GM12878 (cell line): ENCODE measurements around the gene EPO. TPM values are rescaled to one million over a fixed set of nuclear protein-coding genes. Genes with fewer than 3 reads are reported as not detected.

ENCODE experiments used
- BMI1 ChIP-seq: fragments of 450-650 bp; IDR thresholded peaks from 2 replicates; pipeline ENCODE4 v1.6.1; 2016; ENCODE audit warnings: mild to moderate bottlenecking, moderate library complexity, borderline replicate concordance
- CBFB ChIP-seq: IDR thresholded peaks from 2 replicates; pipeline ENCODE4 v1.6.1; 2016; ENCODE audit warnings: antibody characterized with exemption, low read depth
- EED ChIP-seq: sonication (generic); IDR thresholded peaks from 2 replicates; pipeline ENCODE4 v1.6.1; 2016; ENCODE audit warnings: antibody characterized with exemption, low read depth
- EGR1 ChIP-seq, 2 experiments: IDR thresholded peaks; 1 replicate in 1 of 2; 2 replicates in 1 of 2; pipeline ENCODE4 v1.6.1; 2011 to 2012; ENCODE audit warnings: low read depth in 2 of 2, low read length in 2 of 2, borderline replicate concordance in 1 of 2, mild to moderate bottlenecking in 1 of 2, moderate library complexity in 1 of 2
- EZH2 ChIP-seq: IDR thresholded peaks from 2 replicates; pipeline ENCODE4 v1.6.1; 2012; ENCODE audit warnings: low read depth, mild to moderate bottlenecking, control low read depth, inconsistent platforms, low read length, borderline replicate concordance; ENCODE audit not compliant: control insufficient read depth
- GATAD2B ChIP-seq: fragments of 450-650 bp; conservative IDR thresholded peaks from 2 replicates; pipeline ENCODE4 v1.6.1; 2017; ENCODE audit warnings: low read depth, mild to moderate bottlenecking, moderate library complexity
- HDAC6 ChIP-seq: fragments of 200-600 bp; sonication (generic); IDR thresholded peaks from one replicate; pipeline ENCODE4 v1.8.0; 2017; ENCODE audit warnings: antibody characterized with exemption; ENCODE audit not compliant: unreplicated experiment
- NR2F1 ChIP-seq: fragments of 450-650 bp; conservative IDR thresholded peaks from 2 replicates; pipeline ENCODE4 v1.6.1; 2017; ENCODE audit warnings: mild to moderate bottlenecking
- RELA ChIP-seq: fragments of 450-650 bp; IDR thresholded peaks from 2 replicates; pipeline ENCODE4 v1.8.0; 2014; ENCODE audit warnings: borderline replicate concordance; ENCODE audit not compliant: partially characterized antibody
- SIN3A ChIP-seq: IDR thresholded peaks from 2 replicates; pipeline ENCODE4 v1.6.1; 2012; ENCODE audit warnings: low read depth, low read length, improper control_type of control experiment
- SPI1 ChIP-seq: IDR thresholded peaks from 2 replicates; pipeline ENCODE4 v1.6.1; 2011; ENCODE audit warnings: low read depth, mild to moderate bottlenecking, low read length, moderate library complexity, borderline replicate concordance; ENCODE audit not compliant: insufficient read depth
- SREBF1 ChIP-seq: IDR thresholded peaks from 2 replicates; pipeline ENCODE4 v1.6.1; 2012; ENCODE audit warnings: mild to moderate bottlenecking, low read length
- YBX1 ChIP-seq: fragments of 450-650 bp; IDR thresholded peaks from 2 replicates; pipeline ENCODE4 v1.6.1; 2016; ENCODE audit warnings: antibody characterized with exemption
- ZNF24 ChIP-seq: fragments of 450-650 bp; IDR thresholded peaks from 2 replicates; pipeline ENCODE4 v1.6.1; 2017; ENCODE audit warnings: antibody characterized with exemption, mild to moderate bottlenecking
- ZSCAN29 ChIP-seq: fragments of 450-650 bp; IDR thresholded peaks from 2 replicates; pipeline ENCODE4 v1.6.1; 2017; ENCODE audit warnings: mild to moderate bottlenecking, moderate library complexity
- polyA plus RNA-seq, 11 experiments: library from polyadenylated mRNA; depleted of rRNA in 4 of 11; unstranded in 6 of 11; stranded (reverse) in 5 of 11; fragments of >200 nt; fragmentation: Nextera tagmentation in 4 of 11; fragmentation: Illumina TruSeq in 1 of 11; extraction: Ambion mirVana in 4 of 11; extraction: Trizol in 1 of 11; gene quantifications; 1 replicate in 1 of 11; 2 replicates in 10 of 11; pipeline versions ENCODE4 v1.2.1 to v1.2.3, GENCODE V29; 2011 to 2016; ENCODE audit warnings: inconsistent platforms in 2 of 11, missing spikeins in 2 of 11, low read depth in 1 of 11
- total RNA-seq, 4 experiments: library from RNA; depleted of rRNA in 3 of 4; stranded (reverse); fragments of >200 nt in 3 of 4; fragmentation: Illumina TruSeq in 1 of 4; extraction: Trizol in 1 of 4; gene quantifications; 2 replicates each; pipeline versions ENCODE4 v1.2.1 to v1.2.3, GENCODE V29; 2013 to 2021
- TF ChIP-seq, protein P1 (sequence below): IDR thresholded peaks from 2 replicates; pipeline ENCODE4 v1.6.1; 2011; ENCODE audit warnings: low read depth, low read length, improper control_type of control experiment, borderline replicate concordance
- TF ChIP-seq, protein P2 (sequence below): fragments of 450-650 bp; conservative IDR thresholded peaks from 2 replicates; pipeline ENCODE4 v1.6.1; 2017; ENCODE audit warnings: mild to moderate bottlenecking, moderate library complexity
- TF ChIP-seq, protein P3 (sequence below): IDR thresholded peaks from 2 replicates; pipeline ENCODE4 v1.6.1; 2011; ENCODE audit warnings: borderline replicate concordance, low read depth, mild to moderate bottlenecking, moderate library complexity, mixed read lengths, low read length; ENCODE audit not compliant: insufficient read depth; ENCODE audit errors: extremely low read length
- TF ChIP-seq, protein P4 (sequence below): IDR thresholded peaks from 2 replicates; pipeline ENCODE4 v1.6.1; 2011; ENCODE audit warnings: low read depth, mild to moderate bottlenecking, low read length, moderate library complexity, borderline replicate concordance; ENCODE audit errors: extremely low read depth
- TF ChIP-seq, protein P5 (sequence below): IDR thresholded peaks from 2 replicates; pipeline ENCODE4 v1.6.1; 2012; ENCODE audit warnings: low read depth, low read length, improper control_type of control experiment

EPO gene
- total and polyA plus RNA-seq, 10 of the 15 experiments (the other 5 are each of a cell fraction or from before 2014, with no cell fraction given): 0.06 to 0.19 TPM; not detected in 8

DNA sequence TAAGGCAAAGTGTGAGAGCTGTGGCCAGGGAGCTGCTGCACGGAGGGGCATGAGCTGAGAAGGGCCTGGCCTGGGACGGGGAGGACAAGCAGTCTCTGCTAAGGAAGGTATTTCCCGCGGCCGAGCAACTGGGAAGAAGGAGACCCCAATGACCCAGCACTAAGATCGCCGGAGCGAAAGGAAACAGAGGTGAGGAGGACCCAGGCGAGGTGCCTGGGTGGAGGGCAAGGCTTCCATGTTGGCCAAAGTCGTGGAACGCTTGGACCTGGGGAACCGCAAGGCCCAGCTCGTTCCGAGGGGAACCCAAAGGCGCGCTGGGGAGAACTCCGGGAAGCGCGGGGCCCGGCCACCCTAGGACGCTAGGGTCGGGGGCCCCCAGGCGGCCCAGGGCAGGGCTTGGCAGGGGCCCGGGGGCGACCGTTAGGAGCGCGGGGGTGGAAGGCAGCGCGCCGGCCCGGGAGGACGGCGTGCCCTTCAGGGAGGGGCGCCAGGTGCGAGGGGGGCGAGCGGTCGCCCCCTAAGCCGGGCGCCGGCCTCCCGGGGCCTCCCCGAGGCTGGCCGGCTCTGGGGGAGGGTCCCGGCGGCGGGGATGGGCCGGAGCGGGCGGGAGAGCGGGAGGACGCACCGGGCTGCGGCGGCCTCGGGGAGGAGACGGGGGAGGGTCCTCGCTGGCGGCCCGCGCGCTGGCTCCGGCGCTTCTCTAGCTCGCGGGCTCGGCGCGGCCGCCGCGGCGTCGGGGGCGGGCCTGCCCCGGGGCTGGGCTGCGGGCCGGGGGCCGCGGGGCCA lies 26.8 kb upstream of the EPO start (continued):
- no peak for TF ChIP-seq CBFB
- no peak for TF ChIP-seq RELA
- TF ChIP-seq, protein P1, sequence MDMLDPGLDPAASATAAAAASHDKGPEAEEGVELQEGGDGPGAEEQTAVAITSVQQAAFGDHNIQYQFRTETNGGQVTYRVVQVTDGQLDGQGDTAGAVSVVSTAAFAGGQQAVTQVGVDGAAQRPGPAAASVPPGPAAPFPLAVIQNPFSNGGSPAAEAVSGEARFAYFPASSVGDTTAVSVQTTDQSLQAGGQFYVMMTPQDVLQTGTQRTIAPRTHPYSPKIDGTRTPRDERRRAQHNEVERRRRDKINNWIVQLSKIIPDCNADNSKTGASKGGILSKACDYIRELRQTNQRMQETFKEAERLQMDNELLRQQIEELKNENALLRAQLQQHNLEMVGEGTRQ: no peak
- TF ChIP-seq, protein P2, sequence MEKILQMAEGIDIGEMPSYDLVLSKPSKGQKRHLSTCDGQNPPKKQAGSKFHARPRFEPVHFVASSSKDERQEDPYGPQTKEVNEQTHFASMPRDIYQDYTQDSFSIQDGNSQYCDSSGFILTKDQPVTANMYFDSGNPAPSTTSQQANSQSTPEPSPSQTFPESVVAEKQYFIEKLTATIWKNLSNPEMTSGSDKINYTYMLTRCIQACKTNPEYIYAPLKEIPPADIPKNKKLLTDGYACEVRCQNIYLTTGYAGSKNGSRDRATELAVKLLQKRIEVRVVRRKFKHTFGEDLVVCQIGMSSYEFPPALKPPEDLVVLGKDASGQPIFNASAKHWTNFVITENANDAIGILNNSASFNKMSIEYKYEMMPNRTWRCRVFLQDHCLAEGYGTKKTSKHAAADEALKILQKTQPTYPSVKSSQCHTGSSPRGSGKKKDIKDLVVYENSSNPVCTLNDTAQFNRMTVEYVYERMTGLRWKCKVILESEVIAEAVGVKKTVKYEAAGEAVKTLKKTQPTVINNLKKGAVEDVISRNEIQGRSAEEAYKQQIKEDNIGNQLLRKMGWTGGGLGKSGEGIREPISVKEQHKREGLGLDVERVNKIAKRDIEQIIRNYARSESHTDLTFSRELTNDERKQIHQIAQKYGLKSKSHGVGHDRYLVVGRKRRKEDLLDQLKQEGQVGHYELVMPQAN: peak; percentile 46; the same call in 1 of the 2 replicates
- 0 out of 2 replicates have a peak, but pooled peaks have one; percentile 0 for TF ChIP-seq SIN3A
- peak in 1 of 2 experiments; percentile 53; a peak in 1 of 3 replicates for TF ChIP-seq EGR1 (IDR thresholded peaks at IDR 0.05; ENCODE audit: borderline replicate concordance in 1 of 2, low read depth in 2 of 2, low read length in 2 of 2)
- TF ChIP-seq SREBF1: no peak
- TF ChIP-seq, protein P3, sequence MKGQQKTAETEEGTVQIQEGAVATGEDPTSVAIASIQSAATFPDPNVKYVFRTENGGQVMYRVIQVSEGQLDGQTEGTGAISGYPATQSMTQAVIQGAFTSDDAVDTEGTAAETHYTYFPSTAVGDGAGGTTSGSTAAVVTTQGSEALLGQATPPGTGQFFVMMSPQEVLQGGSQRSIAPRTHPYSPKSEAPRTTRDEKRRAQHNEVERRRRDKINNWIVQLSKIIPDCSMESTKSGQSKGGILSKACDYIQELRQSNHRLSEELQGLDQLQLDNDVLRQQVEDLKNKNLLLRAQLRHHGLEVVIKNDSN: no peak
- TF ChIP-seq GATAD2B: peak; percentile 52; the same call in 1 of the 2 replicates
- 0 out of 2 replicates have a peak, but pooled peaks have one; percentile 28 for TF ChIP-seq NR2F1
- no peak for TF ChIP-seq YBX1
- no peak for TF ChIP-seq EZH2
- no peak for TF ChIP-seq HDAC6
- no peak for TF ChIP-seq BMI1
- no peak for TF ChIP-seq ZSCAN29
- TF ChIP-seq, protein P4, sequence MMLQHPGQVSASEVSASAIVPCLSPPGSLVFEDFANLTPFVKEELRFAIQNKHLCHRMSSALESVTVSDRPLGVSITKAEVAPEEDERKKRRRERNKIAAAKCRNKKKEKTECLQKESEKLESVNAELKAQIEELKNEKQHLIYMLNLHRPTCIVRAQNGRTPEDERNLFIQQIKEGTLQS: no peak
- no peak for TF ChIP-seq ZNF24
- TF ChIP-seq SPI1: no peak
- no peak for TF ChIP-seq EED
- TF ChIP-seq, protein P5, sequence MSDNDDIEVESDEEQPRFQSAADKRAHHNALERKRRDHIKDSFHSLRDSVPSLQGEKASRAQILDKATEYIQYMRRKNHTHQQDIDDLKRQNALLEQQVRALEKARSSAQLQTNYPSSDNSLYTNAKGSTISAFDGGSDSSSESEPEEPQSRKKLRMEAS: no peak
